NCI-H69 (cell line): Measurements from ENCODE around the gene ANKRD37.
A peak's percentile ranks its signal among the peaks of the same experiment; 100 is the strongest.

Source experiments
- DNase-seq: peaks from one replicate; lab custom pipeline; 2025; lab: John Stamatoyannopoulos, UW

ANKRD37 gene

DNA sequence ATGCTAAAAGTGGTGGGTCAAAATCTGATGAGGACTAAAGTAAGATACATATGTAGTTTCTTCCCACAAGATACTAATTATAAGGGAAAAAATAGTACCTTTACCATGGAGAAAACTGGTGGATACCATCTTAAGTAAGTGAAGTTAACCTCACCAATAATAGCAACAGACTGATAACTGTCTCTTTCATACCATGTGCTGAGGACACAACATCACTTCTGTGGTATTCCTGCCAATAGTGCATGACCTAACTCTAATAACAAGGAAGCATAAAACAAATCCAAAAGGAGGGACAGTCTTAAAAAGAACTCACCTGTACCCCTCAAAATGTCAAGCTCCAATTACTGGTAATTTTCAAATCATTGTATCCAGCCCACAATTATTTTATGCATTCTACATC lies 20.3 kb downstream of the ANKRD37 start:
- DNase-seq = no peak

DNA sequence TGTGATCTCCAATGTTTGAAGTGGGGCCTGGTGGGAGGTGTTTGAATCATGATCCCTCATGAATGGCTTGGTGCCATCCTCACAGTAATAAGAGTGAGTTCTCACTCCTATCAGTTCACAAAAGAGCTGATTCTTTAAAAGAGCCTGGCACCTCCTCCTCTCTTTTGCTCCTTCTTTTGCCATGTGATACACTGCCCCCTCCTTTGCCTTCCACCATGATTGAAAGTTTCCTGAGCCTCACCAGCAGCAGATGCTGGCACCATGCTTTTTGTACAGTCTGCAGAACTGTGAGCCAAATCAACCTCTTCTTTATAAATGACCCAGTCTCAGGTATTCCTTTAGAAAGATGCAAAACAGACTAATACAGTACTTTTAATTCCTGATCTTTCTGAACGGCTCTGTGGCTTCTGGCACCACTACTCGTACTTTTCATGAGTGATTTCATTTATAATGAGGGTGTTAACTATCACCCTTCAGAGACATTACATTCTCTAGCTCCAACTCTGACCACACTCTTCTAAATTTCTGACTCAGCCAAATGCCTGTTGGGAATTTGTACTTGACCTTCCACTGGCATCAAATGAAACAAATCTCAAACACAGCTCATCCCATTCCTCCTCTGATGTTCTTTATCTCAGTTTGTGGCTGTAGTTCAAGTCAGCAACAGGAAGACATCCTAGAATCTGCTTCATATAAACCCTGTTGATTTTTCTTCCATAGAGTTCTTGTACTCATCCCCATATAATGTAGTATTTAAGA lies 24.9 kb downstream of the ANKRD37 start:
- no peak for DNase-seq

DNA sequence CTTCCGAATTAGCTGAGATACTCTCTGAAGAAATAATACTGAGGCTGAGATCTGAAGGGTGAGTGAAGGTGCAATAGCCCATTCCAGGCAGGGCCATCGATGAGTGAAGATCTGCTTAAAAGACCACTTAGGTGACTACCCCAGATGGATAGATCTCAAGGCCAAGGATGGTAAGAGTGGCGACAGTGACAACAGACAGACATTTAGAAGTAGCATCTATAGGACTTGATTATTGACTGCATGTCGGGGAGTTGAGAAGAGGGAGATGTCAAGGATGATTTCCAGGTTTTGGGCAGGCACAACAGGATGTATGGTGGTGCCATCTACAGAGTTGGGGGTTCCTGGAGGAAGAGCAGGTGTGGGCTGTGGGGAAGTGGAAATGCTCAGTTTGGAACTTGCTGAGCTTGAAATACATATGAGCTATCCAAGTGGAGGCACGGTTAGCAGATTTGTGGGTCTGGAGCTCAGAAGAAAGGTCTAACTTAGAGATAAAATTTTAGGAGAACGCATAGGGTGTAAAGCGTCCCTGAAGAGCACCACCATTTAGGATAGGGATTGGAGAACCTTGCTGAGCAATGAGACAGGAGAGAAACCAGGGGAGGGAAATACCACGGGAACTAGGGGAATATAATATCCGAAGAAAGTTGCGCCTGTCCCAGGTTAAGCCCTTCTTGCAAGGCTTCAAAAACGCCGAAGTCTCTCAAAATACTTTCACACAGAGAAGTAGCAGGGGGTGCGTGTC lies 28.4 kb downstream of the ANKRD37 start:
- DNase-seq = no peak

DNA sequence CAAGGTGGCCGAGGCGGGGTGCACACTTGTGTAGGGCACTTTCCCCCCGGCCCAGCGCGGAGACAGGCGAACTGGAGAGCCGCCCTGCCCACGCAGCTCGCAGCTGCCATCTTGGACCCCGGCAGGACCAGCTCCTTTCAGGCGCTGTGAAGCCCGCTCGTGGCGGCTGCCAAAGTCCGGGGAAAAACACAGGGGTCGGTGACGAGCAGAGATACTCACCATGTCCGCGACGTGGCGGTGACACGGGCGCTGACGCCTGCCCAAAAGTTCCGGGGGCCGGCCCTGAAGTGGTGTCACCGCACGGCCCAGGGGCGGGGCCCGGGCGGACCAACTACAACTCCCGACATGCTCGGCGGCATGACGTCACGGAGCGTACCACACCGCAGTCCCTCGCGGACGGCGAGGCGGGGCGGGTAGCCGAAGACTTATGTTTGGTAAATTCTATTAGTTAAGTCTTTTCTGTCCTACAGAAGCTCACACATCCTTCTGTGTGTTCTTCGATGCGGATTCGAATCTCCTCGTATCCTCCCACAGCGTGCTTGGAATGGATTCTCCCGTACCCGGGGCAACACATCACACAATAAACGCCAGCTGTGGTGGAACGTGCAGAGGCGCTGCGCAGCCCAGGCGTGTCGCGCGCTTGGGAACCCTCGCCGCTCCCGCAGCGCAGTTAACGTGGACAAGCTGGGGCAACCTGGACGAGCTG lies 29.2 kb downstream of the ANKRD37 start, which contains the start of gene UFSP2:
UFSP2 (minus strand) TSS at position 318 of the 706 bp plus-strand sequence; CDS start at position 222, 96 bp downstream.
- peak; percentile 87 for DNase-seq

DNA sequence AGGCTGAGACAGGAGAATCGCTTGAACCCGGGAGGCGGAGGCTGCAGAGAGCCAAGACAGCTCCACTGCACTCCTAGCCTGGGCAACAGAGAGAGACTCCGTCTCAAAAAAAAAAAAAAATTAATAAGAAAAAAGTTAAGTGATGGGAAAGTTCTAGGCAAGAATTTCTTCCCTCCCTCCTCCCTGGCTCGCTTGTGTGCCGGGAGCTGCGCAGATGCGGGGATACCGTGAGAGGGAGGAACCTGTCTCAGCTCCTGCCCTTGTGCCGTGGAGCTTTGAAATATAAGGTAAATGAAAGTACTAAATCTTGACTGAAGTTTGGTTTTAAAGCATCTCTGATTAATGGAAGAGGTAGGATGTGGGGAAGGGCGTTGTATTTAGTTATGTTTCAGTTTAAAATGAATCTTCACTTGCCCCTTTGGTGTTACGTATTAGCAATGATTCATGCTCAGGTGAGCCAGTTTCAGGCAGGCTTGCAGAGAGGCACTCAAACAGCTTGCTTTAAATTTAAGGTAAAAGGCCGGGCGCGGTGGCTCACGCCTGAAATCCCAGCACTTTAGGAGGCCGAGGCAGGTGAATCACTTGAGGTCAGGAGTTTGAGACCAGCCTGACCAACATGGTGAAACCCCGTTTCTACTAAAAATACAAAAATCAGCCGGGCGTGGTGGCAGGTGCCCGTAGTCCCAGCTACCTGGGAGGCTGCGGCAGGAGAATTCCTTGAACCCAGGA lies 30.5 kb downstream of the ANKRD37 start:
- no peak for DNase-seq

DNA sequence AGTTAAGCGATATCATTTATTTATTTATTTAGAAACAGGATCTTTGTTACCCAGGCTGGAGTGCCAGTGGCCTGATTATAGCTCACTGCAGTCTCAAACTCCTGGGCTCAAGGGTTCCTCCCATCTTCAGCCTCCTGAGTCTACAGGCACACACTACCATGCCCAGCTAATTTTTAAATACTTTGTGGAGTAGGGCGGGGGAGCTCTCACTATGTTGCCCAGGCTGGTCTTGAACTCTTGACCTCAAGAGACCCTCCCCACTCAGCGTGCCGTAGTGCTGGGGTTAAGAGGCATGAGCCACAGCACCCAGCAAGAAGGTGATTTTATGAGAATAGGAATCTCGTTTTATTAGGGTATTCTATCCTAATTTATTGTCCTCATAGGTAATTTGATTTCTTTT lies 33.0 kb downstream of the ANKRD37 start:
- DNase-seq = no peak

DNA sequence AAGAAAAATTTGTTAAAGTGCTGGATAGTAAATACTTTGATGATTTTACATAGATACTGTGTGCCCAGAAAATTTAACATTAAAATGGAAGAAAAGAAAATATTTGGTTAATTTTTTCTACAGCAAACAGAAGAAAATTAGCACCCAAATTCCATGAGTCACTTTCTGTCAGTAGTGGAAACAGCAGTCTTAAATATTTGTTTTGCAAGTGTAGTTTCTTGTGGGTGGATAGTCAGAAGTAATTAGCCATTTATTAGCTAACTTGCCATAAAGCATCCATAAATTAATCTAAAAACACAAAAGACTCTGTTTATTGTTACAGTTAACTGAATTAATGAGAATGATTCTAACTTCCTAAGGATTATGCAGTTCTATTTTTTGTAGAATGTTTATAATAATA lies 38.8 kb downstream of the ANKRD37 start:
- DNase-seq = no peak

DNA sequence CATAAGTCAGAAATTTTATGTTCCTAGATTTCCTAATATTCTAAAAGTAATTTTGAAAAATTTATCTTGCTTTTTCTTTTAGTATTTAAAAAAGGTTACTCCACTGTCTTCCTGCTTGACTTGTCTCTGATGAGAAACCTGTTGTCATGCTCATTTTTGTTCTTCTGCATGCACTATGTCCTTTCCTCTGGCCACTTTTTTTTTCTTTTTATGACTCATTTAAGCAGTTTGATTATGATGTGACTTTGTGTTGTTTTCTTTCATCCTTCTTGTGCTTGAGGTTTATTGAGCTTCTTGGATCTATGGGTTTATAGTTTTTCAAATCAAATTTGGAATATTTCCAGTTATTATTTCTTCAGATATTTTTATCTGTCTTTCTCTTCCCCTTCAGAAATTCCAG lies 41.2 kb downstream of the ANKRD37 start:
- no peak for DNase-seq

DNA sequence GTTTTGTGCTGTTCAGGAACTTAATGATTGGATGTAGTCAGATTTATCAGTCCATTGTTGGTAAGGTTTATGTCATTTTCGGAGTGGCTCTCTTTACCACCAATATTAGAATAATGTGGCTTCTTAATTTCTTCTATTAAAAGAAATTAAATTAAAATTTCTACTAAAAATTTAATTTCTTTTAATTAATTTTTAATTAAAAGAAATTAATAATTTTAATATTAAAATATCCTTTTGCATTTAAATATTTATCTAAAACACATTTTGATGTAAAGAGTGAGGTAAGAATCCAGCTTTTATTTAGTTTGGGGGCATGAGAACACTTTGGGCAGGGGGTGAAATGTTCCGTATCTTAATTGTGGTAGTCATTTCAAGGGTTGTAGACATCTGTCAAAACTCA lies 44.8 kb downstream of the ANKRD37 start:
- no peak for DNase-seq

DNA sequence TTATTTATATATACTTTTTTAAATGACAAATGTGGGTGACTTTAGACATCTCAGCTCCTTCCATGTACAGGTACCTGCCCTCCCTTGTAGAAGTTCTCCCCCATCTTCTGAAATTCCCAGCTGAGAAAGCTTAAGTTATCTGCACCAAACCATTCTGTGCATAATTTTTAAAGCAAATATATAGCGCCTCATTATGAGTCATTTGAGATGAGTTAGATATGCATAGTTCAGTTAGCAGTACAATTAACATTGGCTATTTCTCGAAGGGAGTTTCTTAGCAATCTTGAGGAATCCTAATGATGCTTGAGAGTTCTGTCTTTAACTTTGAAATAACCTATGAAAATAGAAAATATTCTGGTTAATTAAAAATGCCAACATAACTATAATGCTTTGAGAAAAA lies 48.6 kb downstream of the ANKRD37 start:
- DNase-seq = no peak
